Spleen (tissue), 7 donors: Measurements from ENCODE around the gene KPNA6.

ENCODE experiments used
- CTCF ChIP-seq, 11 experiments: fragments of 200-600 bp in 7 of 11; fragments of 450-650 bp in 4 of 11; sonication (generic) in 4 of 11; IDR thresholded peaks in 8 of 11; conservative IDR thresholded peaks in 3 of 11; 1 replicate in 7 of 11; 2 replicates in 4 of 11; pipeline versions ENCODE4 v1.4.0 to v1.8.0; 2016 to 2021; ENCODE audit warnings: antibody characterized with exemption in 11 of 11, inconsistent platforms in 4 of 11, mild to moderate bottlenecking in 1 of 11
- POLR2A ChIP-seq, 3 donors: fragments of 450-650 bp; IDR thresholded peaks; one replicate each; pipeline ENCODE4 v1.5.1; 2017; ENCODE audit warnings: antibody characterized with exemption in 3 of 3, mild to moderate bottlenecking in 1 of 3
- POLR2AphosphoS5 ChIP-seq, 3 donors: sonication (generic); formaldehyde crosslinking; IDR thresholded peaks; one replicate each; pipeline ENCODE4 v1.5.1; 2017; ENCODE audit warnings: antibody characterized with exemption in 3 of 3
- donor health status: DM: no; HTN: no; CAD: no; lungs with moderate emphysema.
- donor health status: DM: no; HTN: no; CAD: no.
- donor health status: DM: no; HTN: no; CAD: no.

- TF ChIP-seq CTCF (IDR thresholded peaks at IDR 0.05 in 8 of 11, conservative IDR thresholded peaks at IDR 0.05 in 3 of 11) (no peak), POLR2AphosphoS5 (IDR thresholded peaks at IDR 0.05) (no peak), POLR2A (IDR thresholded peaks at IDR 0.05) (no peak)
These were observed 16.7 kb upstream of the KPNA6 start for GRCh38 chr1:32091176-32091575.
